AML-193 (cell line): ENCODE data around the gene BDH1.
"Not testable (repeated sequence)": the region's sequence is repeated elsewhere in the genome, so short reads cannot be mapped to it uniquely, and the experiment has no call there.

Source experiments
- DNase-seq, 2 experiments: peaks; one replicate each; lab custom pipeline; 2025; lab: John Stamatoyannopoulos, UW

The BDH1 gene

GRCh38 chr3:197555281-197556261, at the start of gene BDH1:
BDH1 (minus strand) TSS chr3:197555968; CDS start chr3:197546443, 9,525 bp downstream.
- peak; percentile 66 to 70 for DNase-seq

GRCh38 chr3:197603317-197603933, 47.7 kb upstream of the BDH1 start:
- DNase-seq, result no peak

GRCh38 chr3:197602351-197602750, 46.6 kb upstream of the BDH1 start:
- DNase-seq, result not testable (repeated sequence)

GRCh38 chr3:197601566-197601840, 45.7 kb upstream of the BDH1 start:
- DNase-seq, result not testable (repeated sequence)

- DNase-seq, result no peak
Observed at GRCh38 chr3:197600796-197601565, 45.2 kb upstream of the BDH1 start.

- no peak for DNase-seq
Observed at GRCh38 chr3:197599089-197599765, 43.5 kb upstream of the BDH1 start.

GRCh38 chr3:197598404-197598980, 42.7 kb upstream of the BDH1 start:
- DNase-seq, result no peak

GRCh38 chr3:197597335-197597734, 41.6 kb upstream of the BDH1 start:
- DNase-seq, result no peak

GRCh38 chr3:197595470-197596185, 39.9 kb upstream of the BDH1 start:
- DNase-seq, result no peak

- DNase-seq, result no peak
Observed at GRCh38 chr3:197593046-197593380, 37.2 kb upstream of the BDH1 start.

- DNase-seq, result no peak
Observed at GRCh38 chr3:197592361-197593045, 36.7 kb upstream of the BDH1 start.

- no peak for DNase-seq
Observed at GRCh38 chr3:197591816-197592215, 36.0 kb upstream of the BDH1 start.

GRCh38 chr3:197590313-197590962, 34.7 kb upstream of the BDH1 start:
- DNase-seq, result no peak

GRCh38 chr3:197589545-197589944, 33.8 kb upstream of the BDH1 start:
- no peak for DNase-seq

- DNase-seq, result not testable (repeated sequence)
Observed at GRCh38 chr3:197586768-197587167, 31.0 kb upstream of the BDH1 start.

- no peak for DNase-seq
Observed at GRCh38 chr3:197586181-197586580, 30.4 kb upstream of the BDH1 start.

- no peak for DNase-seq
Observed at GRCh38 chr3:197584733-197585132, 29.0 kb upstream of the BDH1 start.

- DNase-seq, result no peak
Observed at GRCh38 chr3:197583371-197583770, 27.6 kb upstream of the BDH1 start.

GRCh38 chr3:197580253-197580691, 24.5 kb upstream of the BDH1 start:
- no peak for DNase-seq

- no peak for DNase-seq
Observed at GRCh38 chr3:197578376-197578775, 22.6 kb upstream of the BDH1 start.
